GM21515 (cell line): Measurements from ENCODE around the gene MED13L.
"Not testable (repeated sequence)": the region's sequence is repeated elsewhere in the genome, so short reads cannot be mapped to it uniquely, and the experiment has no call there.

Source experiments
- ATAC-seq: cut with Tn5 transposase; IDR thresholded peaks from one replicate; pipeline ENCODE4 v1.9.1; 2021; ENCODE audit not compliant: unreplicated experiment

Gene MED13L

GRCh38 chr12:115984616-115985015, 292.9 kb downstream of the MED13L start:
- ATAC-seq, result no peak

GRCh38 chr12:115983226-115983798, 294.2 kb downstream of the MED13L start:
- no peak for ATAC-seq

- no peak for ATAC-seq
These were observed 297.2 kb downstream of the MED13L start for GRCh38 chr12:115980339-115980738.

GRCh38 chr12:115979851-115980250, 297.6 kb downstream of the MED13L start:
- ATAC-seq, result no peak

- ATAC-seq, result no peak
These were observed 298.1 kb downstream of the MED13L start for GRCh38 chr12:115979351-115979750.

GRCh38 chr12:115976829-115977228, 300.7 kb downstream of the MED13L start:
- ATAC-seq, result not testable (repeated sequence)

GRCh38 chr12:115975411-115975810, 302.1 kb downstream of the MED13L start:
- ATAC-seq, result no peak

- no peak for ATAC-seq
These were observed 303.3 kb downstream of the MED13L start for GRCh38 chr12:115973968-115974724.

- ATAC-seq, result no peak
These were observed 304.4 kb downstream of the MED13L start for GRCh38 chr12:115973066-115973465.

GRCh38 chr12:115972241-115972640, 305.3 kb downstream of the MED13L start:
- no peak for ATAC-seq

- ATAC-seq, result no peak
These were observed 309.3 kb downstream of the MED13L start for GRCh38 chr12:115968211-115968610.

- no peak for ATAC-seq
These were observed 311.1 kb downstream of the MED13L start for GRCh38 chr12:115966376-115966775.

- ATAC-seq, result no peak
These were observed 312.9 kb downstream of the MED13L start for GRCh38 chr12:115964626-115965025.

GRCh38 chr12:115964214-115964613, 313.3 kb downstream of the MED13L start:
- ATAC-seq, result no peak

- no peak for ATAC-seq
These were observed 315.3 kb downstream of the MED13L start for GRCh38 chr12:115962216-115962615.

- ATAC-seq, result no peak
These were observed 316.4 kb downstream of the MED13L start for GRCh38 chr12:115960868-115961802.

- ATAC-seq, result no peak
These were observed 319.7 kb downstream of the MED13L start for GRCh38 chr12:115957686-115958290.

- ATAC-seq, result no peak
These were observed 320.8 kb downstream of the MED13L start for GRCh38 chr12:115956659-115957058.

- ATAC-seq, result no peak
These were observed 321.3 kb downstream of the MED13L start for GRCh38 chr12:115956236-115956635.

- ATAC-seq, result no peak
These were observed 324.0 kb downstream of the MED13L start for GRCh38 chr12:115953450-115953849.

- no peak for ATAC-seq
These were observed 324.5 kb downstream of the MED13L start for GRCh38 chr12:115953031-115953430.
